HG03469 (cell line): ENCODE measurements around the gene NUDT13.
A peak's percentile ranks its signal among the peaks of the same experiment; 100 is the strongest.

Experiments
- ATAC-seq: cut with Tn5 transposase; IDR thresholded peaks from one replicate; pipeline ENCODE4 v1.9.1; 2021; ENCODE audit warnings: mild to moderate bottlenecking, moderate library complexity, moderate number of reproducible peaks; ENCODE audit not compliant: unreplicated experiment

The NUDT13 gene

DNA sequence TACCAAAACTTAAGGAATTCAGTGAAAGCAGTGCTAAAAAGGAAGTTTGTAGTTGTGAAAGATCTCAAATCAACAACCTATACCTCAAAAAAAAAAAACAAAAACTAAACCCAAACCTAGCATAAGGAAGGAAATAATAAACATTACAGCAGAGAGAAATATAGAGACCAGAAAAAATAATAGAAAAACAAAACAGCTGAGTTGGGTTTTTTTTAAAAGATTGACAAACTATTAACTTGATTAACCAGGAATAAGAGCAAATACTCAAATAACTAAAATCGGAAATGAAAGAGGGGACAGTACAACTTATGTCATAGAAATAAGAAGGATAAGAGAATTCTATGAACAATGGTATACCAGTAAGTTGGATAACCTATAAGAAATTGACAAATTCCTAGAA is 50.8 kb downstream of the NUDT13 start:
- ATAC-seq = no peak

DNA sequence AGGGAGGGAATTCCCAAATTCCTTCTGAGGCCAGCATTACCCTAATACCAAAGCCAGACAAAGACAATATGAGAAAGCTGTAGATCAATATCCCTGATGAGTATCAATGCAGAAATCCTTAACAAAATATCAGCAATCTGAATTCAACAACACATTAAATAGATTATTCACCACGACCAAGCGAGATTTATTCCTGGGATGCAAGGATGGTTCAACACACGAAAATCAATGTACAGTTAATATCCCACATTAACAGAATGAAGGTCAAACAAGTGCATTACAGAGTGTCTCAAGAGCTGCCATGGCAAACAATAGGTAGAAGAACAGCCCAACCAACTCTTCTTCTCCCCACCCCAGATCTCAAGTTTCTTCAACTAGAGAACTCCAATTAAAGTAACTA is 51.4 kb downstream of the NUDT13 start:
- no peak for ATAC-seq

DNA sequence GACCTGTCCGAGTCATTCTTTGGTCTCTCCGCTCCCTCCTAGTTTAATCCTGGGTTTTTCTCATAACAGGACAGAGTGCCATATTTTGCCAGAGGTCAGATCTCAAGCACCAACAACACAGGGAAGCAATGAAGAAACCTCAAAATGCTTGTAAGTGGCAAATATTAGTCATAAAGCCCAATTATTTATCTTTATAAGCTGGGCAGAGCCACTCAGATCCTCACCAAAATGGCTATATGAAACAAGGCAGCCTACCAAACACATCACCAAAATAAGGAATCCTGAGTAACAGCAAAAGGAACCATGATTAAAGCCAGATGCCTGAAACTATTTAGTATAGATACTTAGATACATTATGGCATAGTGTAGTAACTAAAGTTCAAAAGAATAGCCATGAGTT is 52.8 kb downstream of the NUDT13 start:
- ATAC-seq = no peak

DNA sequence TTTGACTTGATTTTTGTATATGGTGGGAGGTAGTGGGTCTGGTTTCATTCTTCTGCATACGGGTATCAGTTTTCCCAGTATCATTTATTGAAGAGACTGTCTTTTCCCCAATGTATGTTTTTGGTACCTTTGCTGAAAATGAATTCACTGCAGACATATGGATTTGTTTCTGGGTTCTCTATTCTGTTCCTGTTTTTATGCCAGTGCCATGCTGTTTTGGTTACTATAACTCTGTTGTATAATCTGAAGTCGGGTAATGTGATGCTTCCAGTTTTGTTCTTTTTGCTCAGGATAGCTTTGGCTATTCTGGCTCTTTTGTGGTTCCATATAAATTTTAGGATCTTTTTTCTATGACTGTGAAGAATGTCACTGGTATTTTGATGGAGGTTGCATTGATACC is 56.7 kb downstream of the NUDT13 start:
- no peak for ATAC-seq

DNA sequence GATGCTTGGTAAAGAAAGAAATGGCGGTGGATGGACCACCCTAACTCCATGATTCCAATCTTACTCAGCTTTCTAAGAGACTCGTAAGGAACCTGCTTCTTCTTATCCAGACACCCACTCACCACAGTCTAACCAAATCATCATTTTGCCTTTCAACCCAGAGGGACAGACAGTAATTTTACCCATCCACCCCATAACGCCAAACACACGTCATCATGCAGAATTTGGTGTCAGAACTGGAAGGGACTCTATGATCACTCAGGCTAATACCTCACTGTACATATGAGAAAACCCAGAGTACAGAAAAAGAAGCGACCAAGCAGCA is 57.2 kb downstream of the NUDT13 start:
- no peak for ATAC-seq

DNA sequence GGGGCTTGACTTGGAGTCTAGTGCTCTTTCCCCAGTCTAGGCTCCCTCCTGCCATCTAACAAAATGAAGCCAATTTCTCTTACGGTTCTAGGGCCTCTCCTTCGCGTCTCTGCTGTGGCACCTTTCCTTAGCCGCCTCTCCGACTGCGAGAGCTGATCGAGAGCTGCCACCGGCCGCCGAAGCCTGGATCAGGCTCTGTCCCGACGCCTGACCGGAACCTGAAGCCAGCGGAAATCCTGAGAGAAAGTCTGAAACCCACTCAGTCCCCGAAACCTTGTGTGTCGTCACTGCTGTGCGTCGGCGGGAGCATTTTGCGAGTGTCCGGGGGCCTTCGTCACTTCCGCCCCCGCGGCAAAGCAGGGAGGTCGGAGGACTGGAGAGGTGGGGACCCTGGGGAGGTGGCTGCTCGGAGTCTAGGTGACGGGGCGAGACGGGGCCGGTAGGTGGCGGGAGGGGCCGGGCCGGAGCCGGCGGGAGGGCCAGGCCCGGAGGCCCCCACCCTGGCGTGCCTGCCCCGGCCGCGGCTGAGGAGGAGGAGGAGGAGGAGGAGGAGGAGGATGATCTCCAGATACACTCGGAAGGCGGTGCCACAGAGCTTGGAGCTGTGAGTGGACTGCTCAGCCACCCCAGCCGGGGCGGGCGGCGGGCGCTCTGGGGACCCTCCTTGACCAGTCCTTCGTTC is 57.7 kb downstream of the NUDT13 start, which contains the start of the genes ECD and FAM149B1:
Gene ECD, minus strand, starts transcription at position 226 of the 682 bp plus-strand sequence. CDS start 4,071 bp downstream, outside the sequence.
Gene FAM149B1, plus strand, starts transcription at position 337 of the 682 bp plus-strand sequence. Its CDS starts 221 bp downstream, at position 558.
- peak; percentile 72 for ATAC-seq

DNA sequence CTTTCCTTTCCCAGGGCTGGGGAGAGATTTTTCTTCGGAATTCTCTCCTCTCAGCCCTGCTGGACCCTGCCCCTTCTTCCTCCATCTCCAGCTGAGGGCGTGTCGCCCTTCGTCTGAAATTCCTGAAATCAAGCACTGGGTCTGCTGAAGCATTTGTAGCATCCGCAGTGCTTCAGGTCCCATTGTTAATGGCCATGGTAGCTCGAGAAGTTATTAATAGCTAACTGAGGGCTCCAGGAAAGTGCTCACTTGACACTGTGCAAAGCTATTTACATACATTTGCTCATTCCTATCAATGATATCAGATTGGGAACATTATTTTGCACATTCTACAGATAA is 58.2 kb downstream of the NUDT13 start:
- ATAC-seq = no peak

DNA sequence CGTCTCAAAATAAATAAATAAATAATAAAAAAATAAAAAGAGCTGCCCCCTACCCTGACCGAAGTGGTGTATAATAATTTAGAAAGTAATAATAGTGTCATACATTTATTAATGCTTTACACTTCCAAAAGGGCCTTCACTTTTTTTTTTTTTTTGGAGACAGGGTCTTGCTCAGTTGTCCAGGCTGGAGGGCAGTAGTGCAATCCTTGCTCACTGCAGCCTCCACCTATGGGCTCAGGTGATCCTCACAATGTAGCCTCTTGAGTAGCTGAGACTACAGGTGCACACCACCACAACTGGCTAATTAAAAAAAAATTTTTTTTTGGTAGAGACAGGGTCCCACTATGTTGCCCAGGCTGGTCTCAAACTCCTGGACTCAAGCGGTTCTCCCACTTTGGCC is 59.1 kb downstream of the NUDT13 start:
- ATAC-seq = no peak

DNA sequence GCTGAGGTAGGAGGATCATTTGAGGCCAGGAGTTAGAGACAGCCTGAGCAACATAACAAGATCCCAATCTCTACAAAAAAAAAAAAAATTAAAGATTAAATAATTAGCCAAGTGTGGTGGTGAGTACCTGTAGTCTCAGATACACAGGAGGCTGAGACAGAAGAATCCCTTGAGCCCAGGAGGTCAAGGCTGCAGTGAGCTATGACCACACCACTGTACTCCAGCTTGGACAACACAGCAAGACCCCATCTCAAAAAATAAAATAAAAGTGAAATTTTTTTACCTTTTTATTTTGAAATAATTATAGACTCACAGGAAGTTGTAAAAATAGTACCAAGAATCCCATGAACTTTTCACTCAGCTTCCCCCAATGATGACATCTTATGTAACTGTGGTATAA is 62.6 kb downstream of the NUDT13 start:
- no peak for ATAC-seq

DNA sequence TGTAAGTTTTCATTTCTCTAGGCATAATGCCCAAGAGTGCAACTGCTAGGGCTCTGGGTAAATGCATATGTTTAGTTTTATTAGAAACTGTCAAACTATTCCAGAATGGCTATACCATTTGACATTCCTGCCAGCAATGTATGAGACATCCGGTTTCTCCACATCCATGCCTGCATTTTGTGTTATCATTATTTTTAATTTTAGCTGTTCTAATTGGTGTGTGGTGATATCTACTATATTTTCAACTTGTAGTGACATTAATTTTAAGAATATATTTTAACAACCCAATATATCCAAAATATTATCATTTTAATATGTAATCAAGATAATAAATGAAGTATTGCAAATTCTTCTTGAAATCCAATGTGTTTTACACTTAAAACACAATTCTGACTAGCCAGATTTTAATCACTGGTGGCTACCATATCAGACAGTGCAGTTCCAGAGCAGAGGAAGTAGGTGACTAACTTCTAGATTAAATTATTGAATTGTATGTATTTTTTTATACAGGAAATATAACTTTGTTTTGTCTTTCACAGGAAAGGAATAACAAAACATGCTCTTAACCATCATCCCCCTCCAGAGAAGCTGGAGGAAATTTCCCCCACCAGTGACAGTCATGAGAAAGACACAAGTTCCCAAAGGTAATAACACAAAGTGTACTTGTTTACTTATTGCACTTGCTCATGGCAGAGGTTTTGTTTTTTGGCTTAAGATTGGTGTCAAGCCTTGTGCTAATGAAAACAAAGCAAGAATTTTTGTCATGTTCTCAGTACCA is 64.1 kb downstream of the NUDT13 start:
- no peak for ATAC-seq
